CD1c-positive myeloid dendritic cell (primary cell): ENCODE measurements around the gene ASTL.

ENCODE experiments used
- DNase-seq: peaks from one replicate; pipeline ENCODE4 v3.0.0-alpha.2; 2016; ENCODE audit errors: extremely low spot score

The ASTL gene

DNA sequence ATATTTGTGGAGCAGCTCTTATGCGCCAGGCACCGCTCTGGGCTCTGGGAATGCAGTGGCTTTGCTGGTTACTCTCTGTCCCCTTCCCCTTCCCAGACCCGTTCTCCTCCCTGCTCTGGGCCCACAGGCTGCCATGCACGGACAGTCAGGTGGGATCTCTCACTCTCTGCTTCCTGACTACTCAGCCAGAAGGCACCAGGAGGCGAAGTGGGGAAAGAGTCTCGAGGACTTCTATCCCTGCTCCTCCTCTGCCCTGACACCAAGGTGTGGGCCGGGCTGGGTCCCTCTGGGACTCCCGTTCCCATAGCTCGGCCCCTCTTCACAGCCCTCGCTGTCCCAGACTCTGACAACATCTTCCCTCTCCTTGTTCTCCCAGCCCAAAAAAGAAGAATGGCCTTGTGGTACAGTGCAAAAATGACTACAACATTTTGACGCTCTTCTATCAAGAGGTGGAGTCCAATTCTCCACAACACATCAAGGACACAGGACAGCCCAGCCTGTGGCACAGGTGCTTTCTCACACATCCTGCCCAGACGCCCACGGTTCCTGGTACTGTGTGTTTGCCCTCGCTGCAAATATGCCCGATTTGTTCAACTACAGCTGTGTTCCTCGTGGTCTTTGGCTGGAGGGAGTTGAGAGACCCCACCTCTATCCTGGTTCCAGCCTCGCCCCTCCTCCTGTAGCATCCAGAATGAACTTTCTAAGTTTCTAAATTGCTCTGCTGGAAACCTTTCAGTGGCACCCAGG is 21.0 kb upstream of the ASTL start:
- DNase-seq = no peak

DNA sequence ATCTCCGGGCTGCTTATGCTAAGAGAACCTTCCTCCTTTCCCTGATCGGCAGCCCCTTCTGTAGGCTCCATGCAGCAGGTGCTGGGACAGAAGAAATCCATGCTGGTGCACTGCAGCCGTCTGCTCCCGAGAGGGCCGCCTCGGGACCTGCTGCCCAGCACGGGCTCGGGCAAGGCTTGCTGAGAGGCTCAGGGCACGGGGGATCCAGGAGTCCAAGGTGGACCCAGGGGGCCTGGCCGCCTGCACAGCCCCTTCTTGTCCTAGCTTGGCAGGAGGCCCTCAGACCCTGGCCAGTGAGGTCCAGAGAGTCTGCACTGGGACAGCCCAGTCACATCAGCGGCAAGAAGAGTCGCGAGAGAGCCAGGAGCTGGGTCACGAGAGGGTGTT is 20.2 kb upstream of the ASTL start:
- DNase-seq = no peak

DNA sequence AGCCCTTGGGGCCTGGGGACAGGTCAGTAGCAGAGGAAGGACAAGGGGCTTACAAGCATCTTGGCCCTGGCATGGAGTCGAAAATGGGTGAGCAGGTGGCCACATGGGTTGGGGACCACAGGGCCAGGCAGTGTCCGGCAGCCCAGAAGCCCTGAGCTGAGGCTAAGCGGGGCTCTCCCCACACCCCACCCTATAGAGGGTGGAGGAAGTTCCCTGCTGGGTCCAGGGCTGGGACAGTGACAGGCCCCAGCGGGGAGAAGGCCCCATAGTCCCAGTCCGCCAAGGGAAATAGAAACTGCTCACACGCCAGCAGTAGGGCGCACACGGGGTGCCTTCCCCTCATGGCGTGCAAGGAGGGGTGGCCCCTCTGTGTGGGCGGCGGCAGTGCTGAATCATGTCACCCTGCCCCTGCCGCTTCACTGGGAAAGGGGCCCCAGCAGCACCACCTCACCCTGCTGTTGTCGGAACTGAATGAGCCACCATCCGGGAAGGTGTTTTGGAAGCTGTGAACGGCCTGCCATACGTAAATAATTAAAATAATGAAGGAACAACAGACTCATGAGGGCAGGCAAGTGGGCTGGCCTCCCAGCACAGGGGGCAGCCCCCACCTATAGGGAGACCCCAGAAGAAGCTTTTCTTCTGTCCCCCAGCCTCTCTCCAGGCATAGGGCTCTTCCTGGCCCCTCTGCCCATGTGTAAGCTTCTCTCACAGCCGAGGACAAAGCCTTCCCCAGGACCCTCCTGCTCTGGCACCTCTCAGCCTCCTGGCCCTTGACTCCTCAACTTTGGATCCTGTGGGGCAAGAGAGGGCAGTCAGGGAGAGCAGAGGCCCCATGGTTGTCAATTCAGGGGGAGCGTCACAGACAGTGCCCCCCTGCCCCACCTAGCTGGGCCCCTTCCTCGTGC is 19.6 kb upstream of the ASTL start:
- peak; percentile 84 for DNase-seq

DNA sequence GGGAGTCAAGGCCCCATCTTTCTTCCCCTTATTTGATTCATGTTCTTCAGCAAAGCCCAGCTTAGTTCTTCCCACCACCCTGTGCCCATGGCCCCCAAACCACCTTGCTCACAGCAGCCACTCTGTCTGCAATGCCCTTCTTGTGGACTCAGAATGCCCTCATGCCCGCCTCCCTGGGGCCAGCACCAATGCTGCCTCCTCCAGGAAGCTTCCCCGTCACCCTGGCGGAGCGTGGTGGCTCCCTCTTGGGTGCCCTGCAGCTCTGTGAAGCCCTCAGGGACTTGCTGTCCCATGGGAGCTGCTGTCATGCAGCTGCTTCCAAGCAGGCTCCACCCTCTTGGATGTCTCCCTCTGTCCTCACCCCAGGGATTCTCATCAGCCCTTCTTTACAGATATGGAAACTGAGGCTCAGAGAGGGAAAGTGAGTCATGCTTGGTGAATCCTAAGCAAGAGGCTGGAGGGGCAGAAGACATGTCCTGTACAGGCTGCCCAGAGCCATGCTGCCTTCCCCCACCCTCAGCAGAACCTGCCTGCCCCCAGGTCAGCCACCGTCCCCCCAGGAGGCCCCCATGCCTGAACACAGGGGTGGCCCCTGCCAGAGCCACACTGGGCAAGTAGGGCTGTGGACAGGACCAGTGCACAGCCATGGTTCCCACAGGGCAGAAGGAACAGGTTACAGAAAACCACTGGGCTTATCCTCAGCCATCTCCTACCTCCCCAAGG is 18.8 kb upstream of the ASTL start:
- no peak for DNase-seq

DNA sequence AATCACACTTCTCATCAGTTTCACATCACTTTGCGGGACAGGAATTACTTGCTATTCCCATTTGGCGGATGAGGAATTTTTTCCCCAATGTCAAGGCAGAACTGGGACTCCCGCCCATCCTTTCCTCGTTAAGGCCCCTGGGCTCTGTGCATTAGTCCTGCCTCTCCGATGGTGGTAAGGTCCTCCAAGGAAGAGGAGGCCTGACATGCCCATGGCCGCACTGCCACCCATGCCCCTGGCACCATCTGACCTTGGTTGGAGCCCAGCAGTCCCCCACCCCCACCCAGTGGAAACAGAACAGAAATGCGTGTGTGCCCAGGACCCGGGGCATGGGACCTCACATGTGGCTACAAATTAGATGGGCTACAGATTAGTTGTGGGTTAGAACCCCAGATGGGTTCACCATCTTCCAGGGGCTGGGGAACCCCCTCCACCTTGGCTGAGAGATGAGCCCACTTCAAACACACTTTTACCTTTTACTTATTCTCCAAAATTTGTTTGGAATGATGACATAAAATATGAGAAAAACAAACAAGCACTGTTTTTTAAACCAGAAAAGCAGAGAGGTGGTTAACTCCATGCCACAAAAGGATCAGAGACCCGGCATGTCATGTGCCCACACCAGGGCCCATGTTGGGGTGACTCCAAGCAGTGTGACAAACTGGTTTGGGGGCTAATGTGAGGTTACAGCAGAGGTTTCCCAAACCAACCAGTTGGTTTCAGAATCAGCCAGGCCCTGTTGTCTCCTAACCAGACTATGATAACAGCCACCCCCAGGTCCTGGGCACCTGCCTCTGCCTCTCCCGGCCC is 17.9 kb upstream of the ASTL start:
- no peak for DNase-seq

DNA sequence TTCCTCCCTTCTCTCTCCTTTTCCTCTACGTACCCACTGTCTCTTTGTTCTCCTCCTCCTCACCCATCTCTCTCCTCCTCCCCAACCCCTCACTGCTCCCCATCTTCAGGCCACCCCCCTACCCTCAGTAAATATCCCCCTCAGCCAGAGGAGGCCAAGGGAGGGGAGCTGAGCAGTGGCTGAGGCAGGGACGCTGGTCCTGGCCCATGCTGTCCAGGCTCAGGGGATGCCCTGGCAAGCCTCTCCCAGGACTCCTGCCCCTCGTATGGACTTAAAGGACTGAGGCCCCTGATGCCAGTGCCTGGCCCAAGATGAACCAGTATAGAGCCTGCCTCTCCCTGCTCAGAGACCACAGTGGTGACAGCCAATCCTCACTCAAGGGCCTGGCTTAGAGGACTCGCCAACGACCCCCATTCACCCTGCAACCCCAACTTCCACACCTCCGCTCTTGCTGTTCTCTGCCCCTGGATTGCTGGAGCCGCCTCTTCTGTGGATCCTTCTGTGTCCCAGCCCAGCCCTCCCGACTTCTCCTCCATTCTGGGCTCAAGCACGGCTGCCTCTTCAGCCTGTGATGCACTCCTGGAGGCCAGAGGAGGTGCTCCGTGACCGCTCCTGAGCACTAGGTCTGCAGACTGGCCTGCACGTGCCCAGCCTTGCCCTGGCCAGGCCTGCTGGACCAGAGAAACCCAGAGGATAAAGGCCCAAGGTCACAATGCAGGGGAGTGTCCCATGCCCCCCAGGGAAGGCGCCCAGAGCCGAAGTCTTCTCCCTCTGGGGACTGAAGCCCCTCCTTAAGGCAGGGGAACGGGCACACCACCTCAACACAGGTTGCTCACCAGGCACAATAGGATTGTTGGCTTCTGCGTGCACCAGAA is 16.4 kb upstream of the ASTL start:
- no peak for DNase-seq

DNA sequence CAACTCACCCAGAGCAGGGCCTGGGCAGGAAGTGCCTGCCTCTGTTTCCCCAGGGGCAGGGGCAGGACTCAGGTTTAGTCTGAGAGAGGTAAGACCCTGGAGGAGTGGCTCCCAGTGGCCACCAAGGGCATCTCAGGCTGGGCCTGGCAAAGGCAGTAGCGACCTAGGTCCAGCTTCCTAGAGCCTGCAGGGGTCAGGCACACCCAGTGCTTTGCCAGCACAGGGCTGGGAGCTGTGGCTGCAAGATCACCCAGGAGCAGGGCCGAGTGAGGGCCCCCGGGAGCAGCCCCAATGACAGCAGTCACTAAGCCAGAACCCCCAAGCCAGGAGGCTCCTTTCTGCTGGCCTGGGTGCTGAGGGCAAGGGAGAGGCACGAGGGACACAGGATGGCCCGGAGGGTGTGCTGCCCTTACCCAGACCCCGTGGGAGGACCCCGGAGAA is 15.7 kb upstream of the ASTL start:
- no peak for DNase-seq

DNA sequence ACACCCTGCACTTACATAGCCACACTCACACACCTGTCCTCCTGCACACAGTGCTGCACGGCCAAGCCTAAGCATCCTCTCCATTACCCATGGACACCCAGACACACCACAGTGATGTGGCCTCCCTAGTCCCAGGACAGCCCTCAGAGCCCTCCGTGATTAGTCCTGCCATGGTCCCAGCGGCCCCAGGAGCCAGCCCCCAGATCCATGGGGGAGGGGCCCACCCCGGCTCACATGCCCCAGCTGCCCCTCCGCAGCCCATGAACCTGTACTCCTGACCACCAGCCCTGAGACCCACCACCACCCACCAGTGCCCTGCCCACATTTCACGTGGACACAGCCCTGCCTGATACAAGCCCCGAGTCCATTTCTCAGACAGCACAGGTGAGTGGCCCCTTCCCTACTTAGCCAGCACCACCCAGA is 15.0 kb upstream of the ASTL start:
- no peak for DNase-seq

DNA sequence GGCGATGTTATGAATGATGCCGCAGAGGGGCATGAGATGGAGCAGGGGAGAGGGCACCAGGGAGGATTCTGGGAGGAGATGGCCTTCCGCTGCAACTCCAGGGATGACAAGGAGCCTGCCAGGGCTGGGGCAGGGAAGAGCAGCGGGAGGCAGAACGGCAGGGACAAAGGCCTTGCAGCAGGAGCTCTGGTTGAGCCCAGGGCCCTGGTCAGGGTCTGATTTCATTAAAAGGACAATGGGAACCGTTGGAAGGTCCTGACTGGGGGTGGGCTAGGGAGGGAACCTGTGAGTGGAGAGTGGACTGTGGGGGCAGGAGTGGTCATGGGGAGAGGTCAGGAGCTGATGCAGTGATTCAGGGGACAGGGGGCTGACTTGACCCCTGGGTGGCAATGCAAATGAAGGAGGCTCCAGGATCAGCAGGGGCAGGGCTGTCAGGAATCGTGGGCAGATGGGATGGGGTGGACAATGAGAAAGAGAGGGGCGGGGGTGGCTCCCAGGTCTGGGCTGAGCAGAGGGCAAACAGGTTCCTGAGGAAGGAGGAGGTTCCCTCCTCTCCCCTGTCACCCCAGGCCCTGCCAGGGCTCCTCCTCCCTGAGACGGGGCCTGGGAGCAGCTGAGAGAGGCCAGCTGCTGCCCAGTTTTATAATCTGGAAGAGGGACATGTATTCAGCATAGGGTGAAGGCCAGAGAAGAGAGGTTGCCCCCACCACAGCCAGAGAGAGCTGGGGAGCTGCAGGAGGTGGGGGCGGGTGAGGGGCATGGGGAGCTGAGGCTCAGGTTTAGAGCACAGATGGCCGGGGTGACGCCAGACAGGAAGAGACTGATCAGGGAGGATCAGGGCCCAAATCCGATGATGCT is 14.2 kb upstream of the ASTL start:
- DNase-seq = no peak

DNA sequence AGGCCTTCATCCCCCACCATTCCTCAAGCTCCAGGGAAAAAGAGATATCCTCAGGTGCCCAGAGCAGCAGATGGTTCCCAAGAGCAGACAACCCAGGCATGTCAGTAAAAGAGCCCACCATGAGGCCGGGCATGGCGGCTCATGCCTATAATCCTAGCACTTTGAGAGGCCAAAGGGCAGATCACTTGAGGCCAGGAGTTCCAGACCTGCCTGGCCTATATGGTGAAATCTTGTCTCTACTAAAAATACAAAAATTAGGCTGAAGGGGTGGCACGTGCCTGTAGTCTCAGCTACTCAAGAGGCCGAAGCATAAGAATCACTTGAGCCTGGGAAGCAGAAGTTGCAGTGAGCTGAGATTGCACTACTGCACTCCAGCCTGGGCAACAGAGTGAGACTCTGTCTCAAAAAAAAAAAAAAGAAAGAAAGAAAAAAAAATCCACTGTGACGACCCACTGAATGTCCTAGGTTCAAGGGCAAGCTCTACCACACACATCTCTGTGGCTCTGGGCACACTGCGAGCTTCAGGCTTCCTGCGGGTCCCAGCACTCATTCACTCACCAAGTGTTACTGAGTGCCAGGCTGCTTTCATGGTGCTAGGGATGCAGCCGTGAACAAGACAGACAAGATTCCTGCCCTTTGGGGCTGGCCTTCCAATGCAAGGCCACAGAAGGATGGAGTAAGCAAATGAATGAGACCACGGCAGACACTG is 13.4 kb upstream of the ASTL start:
- DNase-seq = no peak

DNA sequence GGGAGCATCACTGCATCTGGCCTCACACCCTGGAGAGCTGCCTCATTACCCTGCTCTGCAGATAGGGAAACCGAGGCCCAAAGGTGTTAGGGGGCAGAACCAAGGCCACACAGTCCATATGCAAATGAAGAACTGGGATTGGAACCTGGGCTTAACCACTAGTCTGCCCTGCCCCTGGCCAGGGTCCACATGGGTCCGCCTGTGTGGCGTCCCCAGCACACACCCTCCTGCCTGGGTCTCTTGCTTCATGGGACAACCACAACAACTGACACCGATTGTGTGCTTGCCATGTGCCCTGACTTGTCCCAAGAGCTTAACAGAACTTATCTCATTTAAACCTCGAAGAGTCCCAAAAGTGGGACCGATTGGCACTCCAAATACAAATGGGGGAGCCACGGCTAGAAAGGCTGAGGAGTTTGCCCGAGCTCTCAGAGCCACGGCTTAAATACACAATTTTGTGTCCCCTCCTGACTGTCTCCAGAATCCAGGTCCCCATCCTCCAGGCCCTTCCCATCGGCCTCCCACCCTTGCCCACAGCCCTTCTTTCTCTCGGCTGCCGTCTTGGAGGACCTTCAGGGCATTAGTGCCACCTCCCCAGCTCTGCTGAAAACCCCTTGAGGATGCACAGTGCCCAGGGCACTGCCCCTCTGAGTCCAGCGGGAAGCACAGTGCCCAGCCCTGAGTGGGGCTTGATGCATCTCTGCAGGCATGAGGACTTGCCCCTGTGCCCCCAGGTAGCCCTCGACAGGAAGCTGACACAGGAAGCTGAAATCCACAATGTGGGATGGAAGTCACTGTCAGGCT is 12.7 kb upstream of the ASTL start:
- DNase-seq = no peak

DNA sequence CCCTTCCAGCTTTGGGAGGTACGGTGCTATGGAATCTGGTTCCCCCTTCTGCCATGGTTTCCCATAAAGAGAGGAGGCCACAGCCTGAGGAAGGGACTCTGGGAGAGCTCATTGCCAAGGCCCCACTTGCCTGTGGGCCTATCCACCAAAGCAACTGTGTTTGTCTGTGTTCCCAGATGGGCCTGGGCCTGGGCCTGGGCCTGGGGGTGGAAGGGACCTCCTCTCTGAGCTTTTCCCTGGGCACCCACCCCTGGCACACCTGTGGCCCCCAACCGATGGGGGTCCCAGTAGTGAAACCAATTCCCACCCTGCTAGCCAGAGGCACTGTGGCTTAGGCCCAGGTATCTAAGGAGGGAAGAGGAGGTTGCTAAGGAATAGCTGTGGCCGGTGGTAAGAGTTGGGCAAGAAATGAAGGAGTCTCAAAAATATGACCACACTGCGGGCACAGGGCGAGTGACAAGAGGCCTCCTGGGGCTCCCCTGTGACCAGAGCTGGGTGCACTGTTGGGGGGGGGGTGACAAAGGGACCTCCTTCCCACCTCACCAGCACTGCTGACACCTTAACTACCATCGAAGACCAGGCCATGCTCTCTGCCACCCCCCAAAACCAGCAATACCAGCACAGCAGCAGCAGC is 11.8 kb upstream of the ASTL start:
- no peak for DNase-seq

DNA sequence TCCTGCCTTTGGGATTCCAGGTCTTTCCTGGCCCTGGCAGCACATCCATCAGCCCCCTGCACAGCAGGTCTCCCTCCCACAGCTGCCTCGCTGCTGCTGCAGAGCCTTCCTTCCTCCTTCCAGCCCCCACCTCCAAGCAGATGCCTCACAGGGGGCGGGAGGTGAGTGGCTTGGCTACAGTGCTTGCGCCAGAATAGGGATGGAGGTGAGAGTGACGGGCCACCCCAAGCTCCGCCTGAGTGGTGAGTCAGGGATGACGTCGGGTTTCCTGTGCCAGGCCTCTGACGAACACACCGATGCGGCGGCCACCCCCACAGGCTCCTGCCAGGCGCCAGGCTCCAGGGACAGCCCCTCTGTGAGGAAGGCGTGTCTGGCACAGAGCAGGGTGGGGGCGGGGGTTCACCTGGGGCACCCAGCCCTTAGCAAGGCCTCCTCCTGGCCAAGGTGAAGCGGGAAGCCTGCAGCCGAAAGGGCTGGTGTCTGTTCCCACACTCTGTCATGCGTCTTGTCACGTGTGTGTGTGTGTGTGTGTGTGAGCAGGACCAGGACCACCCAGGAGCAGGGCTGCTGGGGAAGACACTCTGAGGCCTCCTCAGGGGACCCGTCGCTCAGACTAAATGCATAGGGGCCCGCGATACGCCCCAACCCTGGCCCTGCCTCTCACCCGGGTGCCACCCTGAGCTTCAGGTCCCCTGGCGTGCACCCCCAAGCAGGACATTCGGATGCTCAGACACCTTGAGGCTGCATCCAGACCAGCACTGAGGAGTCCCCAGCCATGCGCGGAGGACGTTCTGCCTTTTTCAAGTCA is 10.3 kb upstream of the ASTL start:
- peak; percentile 95 for DNase-seq

DNA sequence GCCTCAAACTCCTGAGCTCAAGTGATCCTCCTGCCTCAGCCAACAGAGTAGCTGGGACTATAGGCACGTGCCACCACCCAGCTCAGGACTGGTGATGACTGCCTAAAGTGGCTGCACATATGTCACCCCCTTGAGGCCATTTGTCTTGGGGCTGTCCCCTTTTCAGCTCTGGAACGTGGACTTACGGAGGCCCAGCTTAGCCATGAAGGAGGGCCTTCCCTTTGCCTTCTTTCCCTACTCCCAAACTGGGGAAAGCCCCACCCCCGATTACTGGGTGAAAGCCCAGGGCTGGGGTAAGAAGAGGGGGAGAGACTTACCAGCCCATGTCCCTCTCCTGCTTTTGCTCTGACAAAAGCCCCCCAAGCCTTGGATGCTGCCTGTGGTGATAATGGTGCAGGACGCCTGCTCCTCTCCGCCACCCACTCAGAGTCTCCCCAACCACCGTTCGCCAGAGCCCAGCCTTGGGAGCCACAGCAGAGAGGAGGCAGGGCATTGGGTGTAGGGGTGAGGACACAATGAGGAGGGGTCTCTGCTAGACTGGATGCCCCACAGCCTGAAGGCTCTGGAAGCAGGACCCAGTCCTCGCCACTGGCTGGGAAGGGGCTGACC is 9.4 kb upstream of the ASTL start:
- no peak for DNase-seq

DNA sequence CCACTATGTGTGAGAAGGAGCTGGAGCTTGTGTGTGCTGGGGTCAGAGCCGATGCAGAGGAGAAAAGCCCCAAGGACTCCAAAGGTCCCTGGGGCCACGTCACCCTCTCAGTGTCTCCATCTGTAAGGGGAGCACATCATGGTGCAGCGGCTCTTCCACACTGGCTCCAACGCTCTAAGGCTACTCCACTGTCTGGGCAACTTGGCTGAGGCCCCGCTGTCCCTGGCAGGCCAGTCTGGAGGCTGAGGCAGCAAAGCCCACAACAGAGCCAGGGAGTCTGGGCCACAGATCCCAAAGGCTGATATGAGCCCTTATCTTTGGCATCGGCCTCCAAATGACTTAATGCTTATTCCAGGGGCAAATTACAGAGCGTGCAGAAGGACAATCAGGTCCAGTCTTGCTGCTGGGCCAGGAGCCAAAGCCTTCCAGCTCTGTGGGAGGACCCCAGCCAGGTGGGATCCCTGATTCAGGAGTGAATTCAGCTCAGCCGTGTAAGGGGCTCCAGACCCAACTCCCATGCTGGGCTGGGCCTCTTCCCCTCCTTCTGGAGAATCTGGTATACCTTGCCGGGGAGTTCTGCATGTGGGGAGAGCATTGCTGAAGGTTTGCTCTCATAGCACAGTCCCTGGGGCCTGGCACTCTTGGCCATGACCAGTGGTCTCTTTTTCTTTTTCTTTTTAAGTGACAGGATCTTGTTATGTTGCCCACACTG is 8.7 kb upstream of the ASTL start:
- no peak for DNase-seq
